ENCODE results near the gene TTC28.

Gene TTC28

DNA sequence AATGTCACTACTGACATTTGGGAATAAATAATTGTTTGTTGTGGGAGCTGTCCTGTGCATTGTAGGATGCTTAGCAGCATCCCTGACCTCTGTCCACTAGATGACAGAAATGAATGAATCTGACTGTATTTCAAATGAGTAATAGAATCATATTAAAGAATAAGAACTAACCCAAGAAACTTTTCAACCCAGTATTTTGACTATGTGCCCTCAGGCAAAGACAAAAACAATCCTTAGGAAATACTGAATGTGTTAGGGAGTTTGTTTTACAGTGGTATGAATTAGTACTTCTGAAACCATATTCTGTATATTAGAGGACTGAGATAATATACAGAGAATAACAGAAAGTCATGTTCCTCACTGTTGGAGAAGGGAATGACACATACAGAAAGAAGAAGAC, 439.7 kb downstream of the TTC28 start:
- H4K20me1 ChIP-seq = no peaks in the 10 kb centered on the region
- no peaks in the 10 kb centered on the region for H3K27me3 ChIP-seq
- H3K4me1 ChIP-seq = no peaks in the 10 kb centered on the region

DNA sequence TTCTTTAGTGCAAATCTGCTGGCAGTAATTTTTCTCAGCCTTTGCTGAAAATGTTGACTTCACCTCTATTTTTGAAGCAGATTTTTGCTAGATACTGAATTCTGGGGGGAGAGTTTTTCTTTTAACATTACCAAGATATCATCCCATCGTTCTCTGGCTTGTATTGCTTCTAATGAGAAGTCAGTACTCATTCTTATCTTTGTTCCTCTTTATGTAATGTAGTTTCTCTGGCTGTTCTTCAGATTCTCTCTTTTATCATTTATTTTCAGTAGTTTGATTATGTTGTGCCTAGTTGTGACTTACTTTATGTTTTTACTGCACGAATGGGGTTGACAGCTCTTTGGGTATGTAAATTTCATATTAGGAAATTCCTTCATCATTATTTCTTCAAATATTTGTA, 441.9 kb downstream of the TTC28 start:
- Histone ChIP-seq H3K9ac (no peak overlapping the region), H3K27ac (no peak overlapping the region), H3K4me1 (no peaks in the 10 kb centered on the region), H4K20me1 (no peaks in the 10 kb centered on the region), H3K27me3 (no peaks in the 10 kb centered on the region), H3K4me2 (no peak overlapping the region), H3K9me3 (no peaks in the 10 kb centered on the region), H3K4me3 (no peak overlapping the region), H3K36me3 (no peaks in the 10 kb centered on the region)
- no peak for TF ChIP-seq Cebpa-rat (IDR thresholded peaks at IDR 0.05)

More for the DNA sequence above, 439.7 kb downstream of the TTC28 start:
- H3K27ac ChIP-seq = no peak overlapping the region
- no peak overlapping the region for H3K4me2 ChIP-seq
- no peak overlapping the region for H3K9ac ChIP-seq
- H3K4me3 ChIP-seq = no peak overlapping the region
- TF ChIP-seq Cebpa-rat (IDR thresholded peaks at IDR 0.05) = no peak
- H3K36me3 ChIP-seq = no peaks in the 10 kb centered on the region
- no peaks in the 10 kb centered on the region for H3K9me3 ChIP-seq

DNA sequence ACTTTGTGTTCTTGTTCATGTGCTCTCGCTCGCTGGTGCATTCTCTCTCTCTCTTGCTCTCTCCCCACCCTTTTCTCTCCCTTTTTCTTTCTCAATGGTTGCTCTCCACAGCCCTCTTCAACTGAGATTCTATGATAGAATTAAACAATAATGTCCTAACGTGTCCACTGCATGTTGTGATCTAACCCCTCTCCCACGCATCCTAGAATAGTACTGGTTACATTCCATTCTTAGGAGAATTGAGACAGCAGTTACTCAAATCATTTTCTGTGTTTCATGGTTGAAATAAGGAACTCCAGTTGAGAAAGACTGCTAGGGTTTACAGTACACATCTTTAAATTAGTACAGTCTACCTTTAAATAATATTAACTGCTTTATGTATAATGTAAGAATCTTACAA, 442.5 kb downstream of the TTC28 start:
- no peaks in the 10 kb centered on the region for H3K36me3 ChIP-seq
- no peaks in the 10 kb centered on the region for H3K27me3 ChIP-seq
- H3K27ac ChIP-seq = no peak overlapping the region
- no peak overlapping the region for H3K9ac ChIP-seq
- H4K20me1 ChIP-seq = no peaks in the 10 kb centered on the region
- H3K4me3 ChIP-seq = no peak overlapping the region
- no peak for TF ChIP-seq Cebpa-rat (IDR thresholded peaks at IDR 0.05)
- no peak overlapping the region for H3K4me2 ChIP-seq
- H3K4me1 ChIP-seq = no peaks in the 10 kb centered on the region
- H3K9me3 ChIP-seq = no peaks in the 10 kb centered on the region

DNA sequence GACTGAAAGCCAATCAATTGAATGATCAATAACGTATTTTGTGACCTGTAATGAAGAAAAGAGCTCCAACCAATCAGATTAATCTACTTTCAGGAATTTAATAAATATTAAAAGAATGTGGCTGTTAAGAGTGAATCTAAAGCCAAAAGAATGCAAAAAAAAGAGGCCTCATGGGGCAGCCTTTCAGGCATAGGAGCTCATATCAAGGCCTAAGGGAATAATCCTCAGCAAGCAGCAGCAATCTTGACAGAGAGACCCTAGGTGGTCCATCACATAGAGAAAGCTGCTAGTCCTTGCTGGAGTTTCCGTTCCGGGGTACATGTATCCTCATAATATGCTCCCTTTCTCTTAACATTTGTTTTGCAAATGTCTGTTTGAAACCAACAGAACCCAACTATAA, 447.4 kb downstream of the TTC28 start:
- Histone ChIP-seq H3K4me2 (no peak overlapping the region), H3K27ac (no peak overlapping the region), H3K9ac (no peak overlapping the region), H3K36me3 (no peaks in the 10 kb centered on the region), H3K9me3 (no peaks in the 10 kb centered on the region), H3K4me1 (peaks cover 12% of the 10 kb centered on the region), H3K27me3 (no peaks in the 10 kb centered on the region), H4K20me1 (no peaks in the 10 kb centered on the region), H3K4me3 (no peak overlapping the region)
- TF ChIP-seq Cebpa-rat (IDR thresholded peaks at IDR 0.05) = no peak

DNA sequence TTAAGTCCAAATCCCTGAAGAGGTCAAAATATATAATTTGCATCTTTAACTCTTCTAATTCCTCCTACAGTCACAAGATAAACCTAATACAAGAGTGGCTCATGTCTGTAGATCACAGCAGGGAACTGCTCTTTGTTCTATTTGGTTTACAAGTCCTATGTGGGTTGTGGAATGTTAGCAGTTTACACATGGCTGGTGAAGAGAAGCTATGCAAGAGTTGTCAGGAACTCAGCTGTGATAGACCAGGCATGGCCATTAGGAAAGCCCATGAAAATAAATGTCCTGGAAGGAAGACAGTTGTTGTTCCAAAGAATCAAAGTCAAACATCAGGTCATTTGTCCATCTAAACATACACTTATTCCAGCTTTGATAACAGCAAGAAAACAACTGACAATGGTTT, 448.2 kb downstream of the TTC28 start:
- Histone ChIP-seq H3K36me3 (no peaks in the 10 kb centered on the region), H3K27me3 (no peaks in the 10 kb centered on the region), H3K4me1 (peaks cover 12% of the 10 kb centered on the region)

DNA sequence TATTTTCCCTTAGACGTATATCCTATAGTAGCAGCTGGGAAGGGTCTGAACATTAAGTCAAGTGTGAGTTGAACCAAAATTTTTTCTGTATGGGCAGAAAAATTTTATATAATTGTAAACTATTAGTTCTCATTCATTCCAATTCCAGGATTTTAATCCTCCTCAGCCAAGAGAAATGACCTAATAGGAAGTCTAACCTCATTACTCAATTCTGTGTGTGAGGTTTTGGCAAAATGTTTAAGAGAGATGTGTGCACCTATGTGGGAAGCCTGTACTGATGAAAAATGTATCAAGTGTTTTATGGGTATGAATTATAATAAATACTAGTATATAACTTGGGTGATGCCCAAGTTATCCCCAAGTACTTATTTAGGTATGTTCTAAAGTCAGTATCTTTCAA, 449.0 kb downstream of the TTC28 start:
- H3K27me3 ChIP-seq = no peaks in the 10 kb centered on the region
- H3K4me1 ChIP-seq = peaks cover 12% of the 10 kb centered on the region
- H3K36me3 ChIP-seq = no peaks in the 10 kb centered on the region
- no peak for TF ChIP-seq Cebpa-rat (IDR thresholded peaks at IDR 0.05)
- H3K4me2 ChIP-seq = no peak overlapping the region
- H4K20me1 ChIP-seq = no peaks in the 10 kb centered on the region
- H3K4me3 ChIP-seq = no peak overlapping the region
- H3K9ac ChIP-seq = no peak overlapping the region
- no peak overlapping the region for H3K27ac ChIP-seq
- no peaks in the 10 kb centered on the region for H3K9me3 ChIP-seq

More for the DNA sequence above, 448.2 kb downstream of the TTC28 start:
- Histone ChIP-seq H3K9ac (no peak overlapping the region), H3K4me2 (no peak overlapping the region), H3K4me3 (no peak overlapping the region), H3K27ac (no peak overlapping the region), H3K9me3 (no peaks in the 10 kb centered on the region), H4K20me1 (no peaks in the 10 kb centered on the region)
- no peak for TF ChIP-seq Cebpa-rat (IDR thresholded peaks at IDR 0.05)

DNA sequence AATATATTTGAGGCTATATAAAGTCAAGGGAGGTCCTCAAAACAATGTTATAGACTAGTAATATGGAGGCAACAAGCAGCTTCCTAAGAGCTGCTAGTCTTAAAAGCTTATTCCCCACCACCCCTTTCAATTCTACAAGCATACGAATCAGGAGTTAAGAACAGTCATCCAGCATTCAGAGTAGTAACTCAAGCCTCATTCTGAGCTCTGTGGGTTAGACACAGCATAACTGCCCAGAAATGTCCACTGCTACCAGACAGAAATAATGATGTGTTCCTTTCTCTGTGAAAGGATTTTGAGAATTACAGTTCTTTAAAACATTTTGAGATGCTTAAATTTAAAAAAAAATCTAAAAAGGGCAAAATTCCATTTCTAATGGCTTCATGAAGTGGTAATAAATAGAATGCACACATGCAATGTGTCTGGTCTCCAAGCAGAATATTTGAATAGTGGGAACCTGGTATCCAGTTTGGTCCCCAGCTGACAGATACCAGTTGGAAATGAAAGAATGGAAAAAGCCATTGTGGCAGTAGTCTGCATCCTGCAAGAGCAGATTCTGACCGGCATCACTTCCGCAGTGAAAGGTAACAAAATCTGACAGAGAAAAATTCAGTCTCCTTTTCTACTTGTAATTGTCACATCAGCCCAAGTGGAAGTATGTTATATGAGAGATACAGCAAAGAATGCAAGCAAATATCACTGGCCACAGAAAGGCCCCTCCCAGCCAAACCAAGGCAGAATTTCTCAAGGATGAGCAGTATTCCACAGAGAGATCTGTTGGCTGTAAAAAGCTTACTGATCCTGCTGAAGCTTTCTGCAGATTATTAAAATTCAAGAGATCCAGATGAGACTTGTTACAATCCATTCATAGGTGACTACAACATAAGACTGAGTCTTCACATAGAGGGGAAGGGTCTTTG, 449.8 kb downstream of the TTC28 start:
- H3K9me3 ChIP-seq = no peaks in the 10 kb centered on the region
- no peak overlapping the region for H3K27ac ChIP-seq
- no peaks in the 10 kb centered on the region for H4K20me1 ChIP-seq
- H3K4me3 ChIP-seq = no peak overlapping the region
- peaks cover 12% of the 10 kb centered on the region for H3K4me1 ChIP-seq
- H3K4me2 ChIP-seq = no peak overlapping the region
- no peaks in the 10 kb centered on the region for H3K27me3 ChIP-seq
- H3K36me3 ChIP-seq = no peaks in the 10 kb centered on the region
- H3K9ac ChIP-seq = no peak overlapping the region
- TF ChIP-seq Cebpa-rat (IDR thresholded peaks at IDR 0.05) = no peak

DNA sequence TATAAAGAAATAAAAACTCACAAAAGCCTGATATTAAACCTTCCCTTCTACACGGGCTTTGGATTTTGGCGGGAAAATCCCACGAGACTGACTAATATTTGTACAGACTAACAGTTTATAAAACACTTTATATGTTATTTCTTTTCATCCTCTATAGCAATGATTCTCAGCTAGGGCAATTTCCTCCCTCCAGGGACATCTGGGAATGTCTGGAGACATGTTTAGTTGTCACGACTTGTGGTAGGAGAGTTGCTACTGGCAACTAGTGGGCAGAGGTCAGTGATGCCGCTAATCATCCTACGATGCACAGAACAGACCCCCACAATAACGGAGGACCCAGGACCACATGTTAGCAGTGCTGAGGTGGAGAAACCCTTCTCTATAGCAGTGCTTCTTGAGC, 455.8 kb downstream of the TTC28 start:
- H3K27me3 ChIP-seq = no peaks in the 10 kb centered on the region
- TF ChIP-seq Cebpa-rat (IDR thresholded peaks at IDR 0.05) = no peak

DNA sequence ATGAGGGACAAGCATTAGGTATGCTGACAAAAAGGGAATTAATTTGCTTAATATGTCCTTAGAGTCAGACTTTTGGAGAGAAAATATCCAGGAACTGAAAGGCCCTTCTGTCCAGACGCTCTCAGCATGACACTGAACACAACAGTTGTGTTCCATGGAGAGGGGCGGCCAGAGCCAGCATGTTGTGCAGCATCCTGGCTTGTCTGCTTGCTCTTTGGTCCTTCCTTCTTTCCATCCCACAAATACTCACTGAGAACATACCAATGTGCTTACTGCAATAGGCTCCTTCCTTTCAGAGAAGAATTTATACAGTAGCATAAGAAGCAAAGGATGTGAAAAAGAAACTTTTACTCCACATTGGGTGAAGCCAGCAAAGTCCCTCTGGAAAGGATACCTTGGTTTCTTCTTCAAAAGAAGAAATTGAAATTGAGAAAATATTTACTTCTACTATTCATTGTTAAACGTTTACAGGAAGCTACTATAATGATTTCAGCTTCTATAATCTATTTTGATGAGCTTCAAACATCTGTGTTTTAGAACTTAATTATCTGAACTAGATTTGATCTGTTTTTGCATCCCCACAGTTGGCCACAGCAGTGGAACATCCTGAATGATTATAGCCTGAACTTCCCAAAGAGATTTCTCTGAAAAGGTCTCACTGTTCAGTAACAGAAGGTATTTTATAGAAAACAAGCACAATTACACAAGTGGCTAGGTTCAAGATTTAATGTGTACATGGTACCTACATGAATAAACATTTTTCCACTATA, 456.5 kb downstream of the TTC28 start:
- no peak for TF ChIP-seq Cebpa-rat (IDR thresholded peaks at IDR 0.05)
- Histone ChIP-seq H3K27ac (no peak overlapping the region), H3K27me3 (no peaks in the 10 kb centered on the region), H3K36me3 (no peaks in the 10 kb centered on the region), H4K20me1 (no peaks in the 10 kb centered on the region), H3K9ac (no peak overlapping the region), H3K4me2 (no peak overlapping the region), H3K4me1 (no peaks in the 10 kb centered on the region), H3K9me3 (no peaks in the 10 kb centered on the region), H3K4me3 (no peak overlapping the region)

More for the DNA sequence above, 455.8 kb downstream of the TTC28 start:
- H3K4me3 ChIP-seq = no peak overlapping the region
- no peaks in the 10 kb centered on the region for H3K4me1 ChIP-seq
- no peak overlapping the region for H3K4me2 ChIP-seq
- no peaks in the 10 kb centered on the region for H4K20me1 ChIP-seq
- H3K9me3 ChIP-seq = no peaks in the 10 kb centered on the region
- H3K27ac ChIP-seq = no peak overlapping the region
- H3K36me3 ChIP-seq = no peaks in the 10 kb centered on the region
- H3K9ac ChIP-seq = no peak overlapping the region

DNA sequence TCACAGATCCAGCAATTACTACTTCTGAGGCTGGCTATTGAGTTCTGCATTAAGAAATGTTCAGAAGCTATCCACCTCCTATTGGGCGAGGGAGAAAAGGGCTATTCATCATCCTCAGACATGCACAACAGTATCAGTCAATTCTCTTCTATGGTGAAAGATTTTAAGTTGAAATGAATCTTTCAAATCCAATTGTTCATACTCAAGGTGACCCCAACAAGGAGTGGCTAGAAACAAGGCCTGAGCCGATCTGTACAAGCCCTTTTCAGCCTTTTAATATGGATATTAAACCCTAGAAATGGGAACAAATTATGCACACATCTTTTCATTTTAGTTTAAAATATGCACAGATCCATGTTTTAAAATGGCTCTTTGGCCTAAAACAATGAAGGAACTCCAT, 457.1 kb downstream of the TTC28 start:
- H3K27me3 ChIP-seq = no peaks in the 10 kb centered on the region
- TF ChIP-seq Cebpa-rat (IDR thresholded peaks at IDR 0.05) = no peak
- no peak overlapping the region for H3K27ac ChIP-seq

More for the DNA sequence above, 457.1 kb downstream of the TTC28 start:
- H3K9me3 ChIP-seq = no peaks in the 10 kb centered on the region
- no peak overlapping the region for H3K9ac ChIP-seq
- H4K20me1 ChIP-seq = no peaks in the 10 kb centered on the region
- no peak overlapping the region for H3K4me3 ChIP-seq
- no peak overlapping the region for H3K4me2 ChIP-seq
- H3K36me3 ChIP-seq = no peaks in the 10 kb centered on the region
- H3K4me1 ChIP-seq = no peaks in the 10 kb centered on the region

Data from BLaER1 (cell line).